HepG2 (cell line): ENCODE data around the gene NAA35. TPM values are rescaled to one million over a fixed set of nuclear protein-coding genes. Genes with fewer than 3 reads are reported as not detected.

Experiments used
- ATAC-seq: fragments of 200-7000 bp; cut with Tn5 transposase; 3 replicates; pipeline ENCODE4 v1.9.1; 2020; ENCODE audit warnings: mild to moderate bottlenecking, moderate library complexity
- BruUV-seq: library from RNA; stranded (reverse); fragments of 400-500 nt; replicated peaks from 2 replicates; lab custom pipeline; 2021; lab: Mats Ljungman, UMichigan
- CTCF ChIA-PET: fragments of 300-600 bp; formaldehyde crosslinking; extraction: SDS; loops from one replicate; lab custom pipeline; 2021; ENCODE audit warnings: low total read pairs, inconsistent platforms, low intra/inter-chr PET ratio; lab: Yijun Ruan, JAX
- POLR2A ChIA-PET: fragments of 350-600 bp; sonication (Branson Sonifier 250); formaldehyde crosslinking; loops from one replicate; lab custom pipeline; 2020; ENCODE audit warnings: antibody characterized with exemption, inconsistent platforms; lab: Yijun Ruan, JAX
- DNase-seq: peaks from one replicate; pipeline ENCODE4 v3.0.0-alpha.2; 2015; ENCODE audit warnings: low spot score
- FAIRE-seq: peaks from 3 replicates; lab custom pipeline; 2011; peaks lifted over from hg19 to GRCh38; lab: Jason Lieb, UNC
- H2AFZ ChIP-seq: one replicate; pipeline ENCODE4 v1.6.1; 2011; ENCODE audit warnings: low read length, inconsistent platforms
- H3K27ac ChIP-seq: fragments of 300-600 bp; 3 replicates; pipeline ENCODE4 v1.8.0; 2011; ENCODE audit warnings: mixed run types, mild to moderate bottlenecking, mixed read lengths, low read length, inconsistent platforms; ENCODE audit not compliant: insufficient read depth; ENCODE audit errors: extremely low read length
- H3K27me3 ChIP-seq, 2 experiments: fragments of 200-600 bp in 1 of 2; 2 replicates in 1 of 2; 3 replicates in 1 of 2; pipeline versions ENCODE4 v1.6.0 to v1.8.0; 2011; ENCODE audit warnings: low read length in 2 of 2, mild to moderate bottlenecking in 2 of 2, moderate library complexity in 2 of 2, inconsistent platforms in 1 of 2; ENCODE audit not compliant: insufficient read depth in 2 of 2, control insufficient read depth in 1 of 2
- H3K36me3 ChIP-seq, 2 experiments: fragments of 200-600 bp in 1 of 2; replicated peaks in 1 of 2; 2 replicates in 1 of 2; 3 replicates in 1 of 2; pipeline versions ENCODE4 v1.5.1 to v1.8.0; 2011; ENCODE audit warnings: low read length in 2 of 2, inconsistent platforms in 1 of 2; ENCODE audit not compliant: insufficient read depth in 2 of 2, control insufficient read depth in 1 of 2
- H3K4me1 ChIP-seq: 2 replicates; pipeline ENCODE4 v1.5.1; 2012; ENCODE audit warnings: low read length, inconsistent platforms; ENCODE audit not compliant: insufficient read depth
- H3K4me2 ChIP-seq: 2 replicates; pipeline ENCODE4 v1.6.0; 2011; ENCODE audit warnings: low read depth, low read length, inconsistent platforms
- H3K4me3 ChIP-seq, 3 experiments: fragments of 200-600 bp in 1 of 3; sonication (generic), shearing (Covaris generic) in 1 of 3; replicated peaks in 1 of 3; 2 replicates each; pipeline ENCODE4 v1.5.1; 2011 to 2016; ENCODE audit warnings: low read length in 3 of 3, inconsistent platforms in 2 of 3, low read depth in 2 of 3, mild to moderate bottlenecking in 2 of 3, control low read depth in 1 of 3, mixed read lengths in 1 of 3; ENCODE audit not compliant: insufficient read depth in 1 of 3
- H3K79me2 ChIP-seq: one replicate; pipeline ENCODE4 v1.6.1; 2011; ENCODE audit warnings: low read length, inconsistent platforms; ENCODE audit not compliant: insufficient read depth
- H3K9ac ChIP-seq: 2 replicates; pipeline ENCODE4 v1.6.0; 2011; ENCODE audit warnings: mild to moderate bottlenecking, low read depth, low read length, inconsistent platforms; ENCODE audit not compliant: insufficient read depth
- H3K9me3 ChIP-seq: 2 replicates; pipeline ENCODE4 v1.5.1; 2012; ENCODE audit warnings: mild to moderate bottlenecking, low read length
- H4K20me1 ChIP-seq: 2 replicates; pipeline ENCODE4 v1.6.0; 2011; ENCODE audit warnings: inconsistent platforms, mild to moderate bottlenecking, low read length, moderate library complexity; ENCODE audit not compliant: insufficient read depth
- ATF7 ChIP-seq, 2 experiments: fragments of 450-650 bp in 1 of 2; sonication (generic) in 1 of 2; formaldehyde crosslinking in 1 of 2; IDR thresholded peaks; 2 replicates each; pipeline versions ENCODE4 v1.4.0 to v1.6.1; 2016 to 2020; ENCODE audit warnings: antibody characterized with exemption in 1 of 2, mild to moderate bottlenecking in 1 of 2, missing genetic modification reagents in 1 of 2
- HMG20B ChIP-seq: conservative IDR thresholded peaks from 2 replicates; pipeline ENCODE4 v1.6.1; 2016; ENCODE audit warnings: missing genetic modification reagents, missing compliant biosample characterization
- HOXA9 ChIP-seq: sonication (generic); formaldehyde crosslinking; IDR thresholded peaks from 2 replicates; pipeline ENCODE4 v1.8.1; 2022; ENCODE audit warnings: missing genetic modification reagents, mild to moderate bottlenecking, moderate library complexity, borderline replicate concordance
- MBNL3 ChIP-seq: fragments of 250-450 bp; sonication (Bioruptor Pico); conservative IDR thresholded peaks from 2 replicates; pipeline ENCODE4 v1.8.0; 2022; ENCODE audit warnings: mild to moderate bottlenecking, inconsistent platforms
- NR2C2 ChIP-seq: sonication (generic); formaldehyde crosslinking; IDR thresholded peaks from 2 replicates; pipeline ENCODE4 v1.4.0; 2020; ENCODE audit warnings: missing genetic modification reagents, mild to moderate bottlenecking, moderate library complexity, borderline replicate concordance
- TAF15 ChIP-seq: fragments of 200-400 bp; formaldehyde crosslinking; IDR thresholded peaks from one replicate; pipeline ENCODE4 v1.6.1; 2018; ENCODE audit warnings: mild to moderate bottlenecking, low read depth, low read length; ENCODE audit not compliant: poor library complexity, severe bottlenecking
- ZBTB7B ChIP-seq: sonication (generic); formaldehyde crosslinking; IDR thresholded peaks from 2 replicates; pipeline ENCODE4 v1.4.0; 2020; ENCODE audit warnings: missing genetic modification reagents
- ZIK1 ChIP-seq: sonication (generic); formaldehyde crosslinking; IDR thresholded peaks from 2 replicates; pipeline ENCODE4 v1.5.0; 2020; ENCODE audit warnings: mild to moderate bottlenecking, low read depth, missing genetic modification reagents, borderline replicate concordance
- ZMYM3 ChIP-seq: sonication (generic); formaldehyde crosslinking; IDR thresholded peaks from 2 replicates; pipeline ENCODE4 v1.5.1; 2020; ENCODE audit warnings: mild to moderate bottlenecking, missing genetic modification reagents
- ZNF33B ChIP-seq: sonication (generic); formaldehyde crosslinking; IDR thresholded peaks from 2 replicates; pipeline ENCODE4 v1.5.1; 2020; ENCODE audit warnings: mild to moderate bottlenecking, missing genetic modification reagents
- ZNF703 ChIP-seq: sonication (generic); formaldehyde crosslinking; IDR thresholded peaks from 2 replicates; pipeline ENCODE4 v1.5.1; 2020; ENCODE audit warnings: missing genetic modification reagents, mild to moderate bottlenecking, moderate library complexity, borderline replicate concordance
- ZNF737 ChIP-seq: sonication (generic); formaldehyde crosslinking; IDR thresholded peaks from 2 replicates; pipeline ENCODE4 v1.5.0; 2020; ENCODE audit warnings: missing genetic modification reagents, mild to moderate bottlenecking, borderline replicate concordance
- WGBS: methylation state at CpG from one replicate; pipeline ENCODE4 v1.1.6; 2017; ENCODE audit warnings: low lambda C conversion rate; 5-methylcytosine and 5-hydroxymethylcytosine counted together
- in situ Hi-C: cut with HindIII; loops from 2 replicates; pipeline ENCODE4 v1.10.0; 2017; ENCODE audit warnings: low pct_unique_long_range_greater_than_20kb; ENCODE audit not compliant: extremely low pct_ligation_motif_present
- intact Hi-C: fragments of 100-400 bp; cut with micrococcal nuclease; formaldehyde crosslinking; loops from one replicate; pipeline ENCODE4 v1.10.0; 2022; ENCODE audit not compliant: unreplicated experiment
- polyA plus RNA-seq, 8 experiments: library from polyadenylated mRNA; depleted of rRNA in 3 of 8; stranded (reverse) in 7 of 8; unstranded in 1 of 8; fragments of >200 nt; fragmentation: Illumina TruSeq in 4 of 8; extraction: Trizol in 4 of 8; gene quantifications; 2 replicates each; pipeline versions ENCODE4 v1.2.1 to v1.2.3, GENCODE V29; 2011 to 2016; ENCODE audit warnings: low read depth in 4 of 8, missing spikeins in 1 of 8, mixed read lengths in 1 of 8; ENCODE audit not compliant: insufficient read depth in 1 of 8
- total RNA-seq, 5 experiments: library from RNA; depleted of rRNA; stranded (reverse); fragments of >200 nt; fragmentation: Illumina TruSeq; extraction: Trizol; gene quantifications; 2 replicates each; pipeline ENCODE4 v1.2.3, GENCODE V29; 2016; ENCODE audit warnings: low read depth in 1 of 5
- TF ChIP-seq, protein P1 (sequence below): sonication (generic); formaldehyde crosslinking; IDR thresholded peaks from 2 replicates; pipeline ENCODE4 v1.5.0; 2020; ENCODE audit warnings: missing genetic modification reagents
- TF ChIP-seq, protein P2 (sequence below), 2 experiments: sonication (generic) in 1 of 2; formaldehyde crosslinking in 1 of 2; IDR thresholded peaks; 2 replicates each; pipeline versions ENCODE4 v1.5.1 to v1.6.1; 2011 to 2020; ENCODE audit warnings: borderline replicate concordance in 1 of 2, low read depth in 1 of 2, low read length in 1 of 2, mild to moderate bottlenecking in 1 of 2, missing genetic modification reagents in 1 of 2, moderate library complexity in 1 of 2
- TF ChIP-seq, protein P3 (sequence below): sonication (generic); formaldehyde crosslinking; IDR thresholded peaks from 2 replicates; pipeline ENCODE4 v1.4.0; 2020; ENCODE audit warnings: missing genetic modification reagents

Gene NAA35
- total and polyA plus RNA-seq, 2 of the 13 experiments (the other 11 are each of a cell fraction or from before 2014, with no cell fraction given): 21.6 to 28.9 TPM

DNA sequence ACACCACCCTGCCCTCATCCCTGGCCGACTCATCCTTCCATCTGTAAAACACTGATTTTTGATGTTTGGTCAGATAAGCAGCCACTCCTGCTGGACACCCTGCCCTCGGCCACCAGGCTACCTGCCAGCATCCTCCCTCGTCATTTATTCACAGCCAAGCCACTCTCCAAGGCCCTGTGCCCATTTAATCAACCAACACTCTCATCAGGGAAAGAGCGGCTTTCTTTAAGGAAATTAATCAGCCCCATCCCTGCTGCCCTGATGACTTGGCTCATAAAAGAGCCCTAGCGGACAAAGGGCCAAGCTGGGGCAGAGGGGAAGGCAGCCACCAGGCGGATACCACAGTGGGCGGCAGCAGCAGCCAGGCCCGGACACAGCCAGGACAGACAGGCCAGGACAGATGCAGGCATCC lies 106.0 kb downstream of the NAA35 start:
- no peak for FAIRE-seq
- Histone ChIP-seq H3K27me3 (no peaks in the 10 kb centered on the region; a peak in 1 of 5 replicates), H3K9ac (no peak overlapping the region), H3K4me1 (no peaks in the 10 kb centered on the region), H4K20me1 (no peaks in the 10 kb centered on the region), H3K4me3 (no peak overlapping the region), H3K4me2 (no peak overlapping the region), H3K27ac (no peak overlapping the region), H3K9me3 (no peaks in the 10 kb centered on the region), H2AFZ (no peak overlapping the region)
- WGBS: 48% methylated on average over 8 of the region's 8 CpGs
- ChIA-PET CTCF (no interaction called here), POLR2A (no interaction called here)
- BruUV-seq: no TSS peak
- intact Hi-C loops: no loop called here
- TF ChIP-seq, protein P1, sequence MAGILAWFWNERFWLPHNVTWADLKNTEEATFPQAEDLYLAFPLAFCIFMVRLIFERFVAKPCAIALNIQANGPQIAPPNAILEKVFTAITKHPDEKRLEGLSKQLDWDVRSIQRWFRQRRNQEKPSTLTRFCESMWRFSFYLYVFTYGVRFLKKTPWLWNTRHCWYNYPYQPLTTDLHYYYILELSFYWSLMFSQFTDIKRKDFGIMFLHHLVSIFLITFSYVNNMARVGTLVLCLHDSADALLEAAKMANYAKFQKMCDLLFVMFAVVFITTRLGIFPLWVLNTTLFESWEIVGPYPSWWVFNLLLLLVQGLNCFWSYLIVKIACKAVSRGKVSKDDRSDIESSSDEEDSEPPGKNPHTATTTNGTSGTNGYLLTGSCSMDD: no peak
- no peak for TF ChIP-seq ATF7 (IDR thresholded peaks at IDR 0.05)
- no peak for TF ChIP-seq ATF7 (CRISPR knock-in tag; IDR thresholded peaks at IDR 0.05)
- TF ChIP-seq, protein P2, sequence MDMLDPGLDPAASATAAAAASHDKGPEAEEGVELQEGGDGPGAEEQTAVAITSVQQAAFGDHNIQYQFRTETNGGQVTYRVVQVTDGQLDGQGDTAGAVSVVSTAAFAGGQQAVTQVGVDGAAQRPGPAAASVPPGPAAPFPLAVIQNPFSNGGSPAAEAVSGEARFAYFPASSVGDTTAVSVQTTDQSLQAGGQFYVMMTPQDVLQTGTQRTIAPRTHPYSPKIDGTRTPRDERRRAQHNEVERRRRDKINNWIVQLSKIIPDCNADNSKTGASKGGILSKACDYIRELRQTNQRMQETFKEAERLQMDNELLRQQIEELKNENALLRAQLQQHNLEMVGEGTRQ (IDR thresholded peaks at IDR 0.05; ENCODE audit: low read depth, low read length): no peak
- TF ChIP-seq, protein P2 (CRISPR knock-in tag; IDR thresholded peaks at IDR 0.05; ENCODE audit: borderline replicate concordance): no peak
- TF ChIP-seq ZBTB7B: no peak
- no peak for TF ChIP-seq TAF15
- TF ChIP-seq, protein P3, sequence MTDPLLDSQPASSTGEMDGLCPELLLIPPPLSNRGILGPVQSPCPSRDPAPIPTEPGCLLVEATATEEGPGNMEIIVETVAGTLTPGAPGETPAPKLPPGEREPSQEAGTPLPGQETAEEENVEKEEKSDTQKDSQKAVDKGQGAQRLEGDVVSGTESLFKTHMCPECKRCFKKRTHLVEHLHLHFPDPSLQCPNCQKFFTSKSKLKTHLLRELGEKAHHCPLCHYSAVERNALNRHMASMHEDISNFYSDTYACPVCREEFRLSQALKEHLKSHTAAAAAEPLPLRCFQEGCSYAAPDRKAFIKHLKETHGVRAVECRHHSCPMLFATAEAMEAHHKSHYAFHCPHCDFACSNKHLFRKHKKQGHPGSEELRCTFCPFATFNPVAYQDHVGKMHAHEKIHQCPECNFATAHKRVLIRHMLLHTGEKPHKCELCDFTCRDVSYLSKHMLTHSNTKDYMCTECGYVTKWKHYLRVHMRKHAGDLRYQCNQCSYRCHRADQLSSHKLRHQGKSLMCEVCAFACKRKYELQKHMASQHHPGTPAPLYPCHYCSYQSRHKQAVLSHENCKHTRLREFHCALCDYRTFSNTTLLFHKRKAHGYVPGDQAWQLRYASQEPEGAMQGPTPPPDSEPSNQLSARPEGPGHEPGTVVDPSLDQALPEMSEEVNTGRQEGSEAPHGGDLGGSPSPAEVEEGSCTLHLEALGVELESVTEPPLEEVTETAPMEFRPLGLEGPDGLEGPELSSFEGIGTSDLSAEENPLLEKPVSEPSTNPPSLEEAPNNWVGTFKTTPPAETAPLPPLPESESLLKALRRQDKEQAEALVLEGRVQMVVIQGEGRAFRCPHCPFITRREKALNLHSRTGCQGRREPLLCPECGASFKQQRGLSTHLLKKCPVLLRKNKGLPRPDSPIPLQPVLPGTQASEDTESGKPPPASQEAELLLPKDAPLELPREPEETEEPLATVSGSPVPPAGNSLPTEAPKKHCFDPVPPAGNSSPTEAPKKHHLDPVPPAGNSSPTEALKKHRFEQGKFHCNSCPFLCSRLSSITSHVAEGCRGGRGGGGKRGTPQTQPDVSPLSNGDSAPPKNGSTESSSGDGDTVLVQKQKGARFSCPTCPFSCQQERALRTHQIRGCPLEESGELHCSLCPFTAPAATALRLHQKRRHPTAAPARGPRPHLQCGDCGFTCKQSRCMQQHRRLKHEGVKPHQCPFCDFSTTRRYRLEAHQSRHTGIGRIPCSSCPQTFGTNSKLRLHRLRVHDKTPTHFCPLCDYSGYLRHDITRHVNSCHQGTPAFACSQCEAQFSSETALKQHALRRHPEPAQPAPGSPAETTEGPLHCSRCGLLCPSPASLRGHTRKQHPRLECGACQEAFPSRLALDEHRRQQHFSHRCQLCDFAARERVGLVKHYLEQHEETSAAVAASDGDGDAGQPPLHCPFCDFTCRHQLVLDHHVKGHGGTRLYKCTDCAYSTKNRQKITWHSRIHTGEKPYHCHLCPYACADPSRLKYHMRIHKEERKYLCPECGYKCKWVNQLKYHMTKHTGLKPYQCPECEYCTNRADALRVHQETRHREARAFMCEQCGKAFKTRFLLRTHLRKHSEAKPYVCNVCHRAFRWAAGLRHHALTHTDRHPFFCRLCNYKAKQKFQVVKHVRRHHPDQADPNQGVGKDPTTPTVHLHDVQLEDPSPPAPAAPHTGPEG (CRISPR knock-in tag): no peak
- no peak for TF ChIP-seq ZNF703 (CRISPR knock-in tag)
- no peak for TF ChIP-seq NR2C2
- TF ChIP-seq ZMYM3 (CRISPR knock-in tag): no peak
- TF ChIP-seq ZNF737 (CRISPR knock-in tag): no peak
- no peak for TF ChIP-seq HOXA9
- TF ChIP-seq ZIK1: no peak
- no peak for TF ChIP-seq MBNL3 (CRISPR knock-in tag)
- TF ChIP-seq ZNF33B: no peak
- no peak for TF ChIP-seq HMG20B (CRISPR knock-in tag)
- TF ChIP-seq, all 625 proteins: peak for 0
- ATAC-seq (peak; percentile 66), DNase-seq (no peak)
- H3K36me3 ChIP-seq: no peaks in the 10 kb centered on the region
- in situ Hi-C loops: no loop called here
- no peaks in the 10 kb centered on the region for H3K79me2 ChIP-seq
